ENCODE measurements around the gene FBXO34.
"Not testable (repeated sequence)": the region's sequence is repeated elsewhere in the genome, so short reads cannot be mapped to it uniquely, and the experiment has no call there.

FBXO34 gene

DNA sequence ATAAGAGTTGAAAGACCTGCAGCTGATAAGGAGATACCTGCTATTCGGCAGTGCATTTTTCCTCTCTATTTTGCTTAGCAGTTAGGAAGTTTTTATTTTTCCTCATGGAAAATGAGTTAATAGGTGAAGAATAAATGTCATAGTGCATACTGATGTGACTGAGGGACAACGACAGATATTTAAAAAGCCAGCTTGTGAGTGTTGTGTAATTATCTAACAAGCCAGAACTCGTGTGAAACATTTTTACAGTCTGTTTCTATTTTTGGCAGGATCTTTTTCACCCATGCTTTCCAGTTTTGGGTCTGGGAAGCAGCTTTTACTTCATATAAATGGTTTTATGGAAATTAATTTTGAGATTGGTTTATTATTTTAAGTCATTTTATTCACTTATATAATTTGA lies 2.9 kb downstream of the FBXO34 start:
- FAIRE-seq: no peak

DNA sequence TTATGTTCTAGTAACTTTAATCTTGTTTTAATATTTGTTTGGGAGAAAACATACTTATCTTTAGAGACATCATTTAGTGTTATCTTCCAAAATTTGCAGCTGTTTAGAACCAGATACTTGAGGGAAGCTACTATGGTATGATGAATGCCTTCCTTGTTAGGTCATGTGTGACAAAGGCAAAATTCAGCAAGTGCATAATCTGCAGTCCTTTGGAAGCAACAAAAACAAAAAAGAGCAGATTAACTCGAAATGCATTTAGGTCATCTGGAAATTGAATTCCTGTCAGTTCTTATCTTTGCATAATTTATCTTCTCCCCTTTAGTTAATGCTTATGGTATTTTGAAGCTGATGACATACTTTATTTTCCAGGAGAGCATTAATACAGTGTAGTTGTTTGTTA lies 3.5 kb downstream of the FBXO34 start:
- FAIRE-seq: no peak

DNA sequence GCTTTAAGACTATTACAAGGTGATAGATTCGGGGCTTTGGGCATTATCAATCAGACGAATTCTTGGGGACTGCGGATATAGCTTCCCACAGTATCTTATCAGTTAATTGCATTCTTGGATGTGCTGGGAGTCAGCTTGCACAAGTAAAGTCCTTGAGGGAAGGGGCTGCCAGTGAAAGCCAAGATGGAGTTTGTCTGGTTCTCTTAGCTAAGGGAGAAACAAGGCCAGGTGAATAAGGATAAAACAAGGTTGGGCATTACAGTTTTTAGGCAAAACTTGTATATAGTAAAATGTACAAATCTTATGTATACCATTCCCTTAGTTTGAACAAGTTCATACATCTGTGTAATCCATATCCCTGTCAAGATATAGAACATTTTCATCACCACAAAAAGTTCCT lies 5.5 kb downstream of the FBXO34 start:
- no peak for FAIRE-seq

DNA sequence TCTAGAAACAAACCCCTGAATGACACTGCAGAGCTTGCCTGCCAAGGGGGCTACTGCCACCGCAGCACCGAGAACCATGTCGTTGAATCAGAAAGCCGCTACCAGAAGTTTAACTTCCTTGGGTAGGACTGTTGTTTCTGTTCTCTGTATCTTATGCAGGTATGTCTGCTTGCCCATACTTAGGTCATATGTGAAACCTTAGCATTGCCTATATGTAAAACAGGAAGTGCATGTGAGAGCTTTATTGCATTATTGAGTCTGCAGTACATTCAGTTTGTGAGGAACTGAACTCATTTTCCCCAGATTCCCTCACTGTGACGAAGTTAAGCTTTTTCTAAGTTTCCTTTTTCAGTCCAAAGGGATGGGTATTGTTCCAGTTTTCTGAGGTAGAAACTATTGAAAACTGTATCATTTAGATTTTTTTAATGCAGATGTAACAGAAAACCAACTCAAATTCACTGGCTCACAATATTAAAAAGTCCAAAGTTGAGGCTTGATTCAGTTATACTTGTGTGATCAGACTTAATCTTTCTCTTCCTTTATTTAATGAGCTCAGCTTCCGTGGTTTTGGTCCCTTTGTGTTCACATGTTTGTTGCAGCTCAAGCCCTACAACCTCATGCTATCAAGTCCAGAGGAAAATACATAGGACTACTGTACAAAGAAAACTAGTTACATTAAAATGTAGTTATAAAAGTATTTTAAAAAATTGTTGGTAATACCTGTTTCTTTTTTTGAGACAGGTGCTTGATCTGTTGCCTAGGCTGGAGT lies 6.9 kb downstream of the FBXO34 start:
- FAIRE-seq: no peak

DNA sequence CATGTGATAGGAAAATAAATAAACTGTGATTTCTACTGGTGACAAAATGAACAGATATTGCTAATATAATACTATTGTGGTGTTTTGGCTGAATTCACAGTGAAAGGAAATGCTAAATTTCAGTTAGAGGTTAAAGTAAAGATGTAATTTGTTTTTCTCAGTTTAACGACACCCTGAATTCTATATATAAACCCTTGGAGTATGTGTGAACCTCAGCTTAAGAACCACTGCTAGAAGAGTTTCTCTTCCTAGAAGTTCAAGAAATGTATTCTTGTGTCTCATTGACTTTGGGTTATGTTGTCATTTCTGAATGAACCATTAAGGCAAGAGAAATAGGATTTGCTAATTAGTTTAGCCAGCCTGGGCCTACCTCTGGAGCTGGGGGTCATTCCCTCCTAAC lies 8.2 kb downstream of the FBXO34 start:
- FAIRE-seq: no peak

DNA sequence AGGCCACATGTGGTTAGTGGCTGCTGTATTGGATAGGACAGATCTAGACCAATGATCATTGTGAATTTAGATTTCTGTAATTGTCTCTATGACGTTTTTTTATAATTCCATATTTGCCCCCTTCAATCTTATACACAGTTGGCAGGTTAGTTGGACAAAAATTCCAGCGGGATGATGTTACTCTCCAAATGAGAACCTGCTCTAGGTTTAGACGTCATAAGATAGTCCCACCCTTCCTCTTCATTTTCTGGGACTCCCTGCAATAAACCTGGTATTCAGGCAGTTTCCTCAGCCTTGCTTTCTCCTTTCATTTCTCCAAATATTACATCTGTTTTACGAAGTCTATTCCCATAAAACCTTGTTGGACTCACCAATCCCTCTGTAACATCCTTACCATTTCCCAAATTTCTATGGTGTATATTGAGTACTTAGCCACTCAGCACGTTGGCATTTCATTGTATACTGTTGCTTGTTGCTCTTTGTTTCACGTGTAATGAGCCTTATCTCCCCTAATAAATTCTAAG lies 10.2 kb downstream of the FBXO34 start:
- no peak for FAIRE-seq

DNA sequence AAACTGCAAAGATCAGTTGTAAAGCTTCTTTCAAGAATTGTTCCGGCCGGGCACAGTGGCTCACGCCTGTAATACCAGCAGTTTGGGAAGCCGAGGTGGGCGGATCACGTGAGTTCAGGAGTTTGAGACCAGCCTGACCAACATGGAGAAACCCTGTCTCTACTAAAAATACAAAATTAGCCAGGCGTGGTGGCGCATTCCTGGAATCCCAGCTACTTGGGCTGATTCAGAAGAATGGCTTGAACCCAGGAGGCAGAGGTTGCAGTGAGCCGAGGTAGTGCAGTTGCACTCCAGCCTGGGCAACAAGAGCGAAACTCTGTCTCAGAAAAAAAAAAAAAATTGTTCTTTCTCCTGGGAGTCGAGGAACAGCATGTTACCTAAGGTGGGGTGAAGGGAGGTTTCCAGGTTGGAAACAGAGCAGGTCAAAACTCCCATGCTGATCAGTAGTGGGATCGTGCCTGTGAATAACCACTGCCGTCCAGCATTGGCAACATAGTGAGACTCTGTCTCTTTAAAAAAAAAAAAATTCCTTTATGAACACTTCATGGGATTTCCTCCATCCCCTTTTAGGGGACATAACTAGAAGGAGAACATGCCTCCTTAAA lies 13.9 kb downstream of the FBXO34 start:
- FAIRE-seq: no peak

DNA sequence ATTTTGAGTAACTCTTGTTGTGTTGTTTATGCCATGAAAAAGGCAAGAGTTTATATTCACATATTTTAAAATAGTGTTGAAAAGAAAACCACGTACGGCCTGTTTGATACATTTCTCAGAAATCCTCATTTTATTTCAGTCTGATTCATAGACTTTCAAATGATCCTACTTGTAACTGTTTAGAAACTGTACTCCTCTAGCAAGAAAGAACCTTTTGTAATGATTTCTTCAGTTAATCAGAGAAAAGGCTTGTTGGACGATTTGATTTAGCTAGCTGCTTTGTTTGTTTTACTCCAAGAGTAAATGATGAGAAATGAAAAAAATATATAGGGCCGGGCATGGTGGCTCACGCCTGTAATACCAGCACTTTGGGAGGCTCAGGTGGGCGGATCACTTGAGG lies 17.2 kb downstream of the FBXO34 start:
- no peak for FAIRE-seq

DNA sequence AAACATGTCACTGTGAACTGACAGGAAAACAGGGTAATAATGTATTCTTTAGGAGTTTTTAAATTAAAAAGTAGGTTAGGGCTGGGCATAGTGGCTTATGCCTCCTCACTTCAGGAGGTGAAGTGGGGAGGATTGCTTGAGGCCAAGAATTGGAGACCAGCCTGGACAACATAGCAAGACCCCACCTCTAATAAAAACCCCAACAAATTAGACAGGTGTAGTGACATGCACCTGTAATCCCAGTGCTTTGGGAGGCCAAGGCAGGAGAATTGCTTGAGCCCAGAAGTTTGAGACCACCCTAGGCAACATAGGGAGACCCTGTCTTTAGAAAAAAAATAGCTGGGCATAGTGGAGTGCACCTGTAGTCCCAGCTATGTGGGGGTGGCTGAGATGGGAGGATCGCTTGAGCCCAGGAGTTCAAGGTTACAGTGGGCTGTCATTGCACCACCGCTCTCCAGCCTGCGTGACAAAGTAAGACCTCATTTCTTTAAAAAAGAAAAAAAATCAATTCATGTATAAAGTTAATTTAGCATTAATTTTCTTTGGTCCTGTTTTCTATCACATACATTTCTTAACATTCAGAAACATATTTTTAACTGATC lies 20.4 kb downstream of the FBXO34 start:
- FAIRE-seq: no peak

DNA sequence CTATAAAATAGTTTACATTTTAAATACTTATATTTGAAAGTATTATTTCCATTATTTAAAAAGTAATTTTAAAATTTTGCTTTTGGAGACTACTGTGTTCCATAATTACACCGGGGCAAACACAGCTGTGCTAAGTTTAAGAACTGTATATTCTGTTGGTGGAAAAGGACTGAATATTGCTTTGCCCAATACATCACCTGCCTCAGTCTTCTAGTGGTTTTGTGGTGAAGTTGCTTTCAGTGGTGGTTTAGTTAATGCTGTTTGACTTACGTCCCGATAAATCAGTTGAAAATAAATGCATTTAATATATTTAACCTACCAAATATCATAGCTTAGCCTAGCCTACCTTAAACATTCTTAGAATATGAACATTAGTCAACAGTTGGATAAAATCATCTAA lies 23.4 kb downstream of the FBXO34 start:
- FAIRE-seq: no peak

DNA sequence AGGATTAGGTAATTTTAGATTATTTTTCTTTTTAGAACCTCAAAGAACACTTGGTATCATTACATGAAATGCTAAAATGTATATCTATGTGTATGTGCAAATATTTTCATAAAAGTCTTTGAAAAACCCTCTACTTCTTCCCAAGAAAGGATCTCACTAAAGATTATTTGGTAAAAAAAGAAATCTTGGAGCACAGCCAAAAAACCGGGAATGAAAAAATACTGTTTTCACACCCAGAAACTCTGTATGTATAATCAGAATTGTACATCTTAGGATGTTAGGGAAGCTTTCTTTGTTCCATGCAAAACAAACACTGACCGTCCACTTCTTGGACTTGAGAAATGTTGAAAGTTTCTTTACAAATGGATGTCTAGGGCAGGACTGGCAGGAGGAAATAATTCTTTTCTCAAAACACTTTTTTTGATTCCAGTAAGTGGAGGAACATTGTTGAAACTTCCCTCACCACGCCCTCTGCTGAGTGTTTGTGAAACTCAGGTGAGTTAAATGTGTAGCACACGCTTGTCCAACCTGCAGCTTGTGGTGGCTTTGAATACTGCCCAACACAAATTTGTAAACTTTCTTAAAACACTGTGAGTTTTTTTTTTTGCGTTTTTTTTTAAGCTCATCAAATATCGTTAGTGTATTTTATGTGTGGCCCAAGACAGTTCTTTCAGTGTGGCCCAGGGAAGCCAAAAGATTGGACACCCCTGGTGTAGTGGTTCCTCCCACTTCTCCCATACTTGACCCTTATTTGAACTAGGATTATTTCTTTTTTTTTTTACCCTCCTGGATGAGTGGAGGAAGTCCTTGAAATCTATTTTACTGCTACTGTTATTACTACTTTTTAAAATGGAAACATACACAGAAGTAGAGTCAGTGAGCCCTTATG lies 26.6 kb downstream of the FBXO34 start:
- no peak for FAIRE-seq

DNA sequence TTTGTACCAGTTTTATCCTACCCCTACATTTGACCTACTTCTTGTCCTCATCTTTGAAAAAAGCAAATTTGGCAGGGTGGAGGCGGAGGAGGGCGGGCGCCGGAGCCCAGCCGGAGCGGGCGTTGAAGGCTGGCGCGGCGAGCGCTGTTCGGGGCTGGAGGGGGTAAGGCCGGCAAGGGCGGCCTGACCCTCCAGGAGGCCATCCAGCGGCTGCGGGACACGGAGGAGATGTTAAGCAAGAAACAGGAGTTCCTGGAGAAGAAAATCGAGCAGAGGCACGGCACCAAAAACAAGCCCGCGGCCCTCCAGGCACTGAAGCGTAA lies 27.2 kb downstream of the FBXO34 start:
- no peak for FAIRE-seq

DNA sequence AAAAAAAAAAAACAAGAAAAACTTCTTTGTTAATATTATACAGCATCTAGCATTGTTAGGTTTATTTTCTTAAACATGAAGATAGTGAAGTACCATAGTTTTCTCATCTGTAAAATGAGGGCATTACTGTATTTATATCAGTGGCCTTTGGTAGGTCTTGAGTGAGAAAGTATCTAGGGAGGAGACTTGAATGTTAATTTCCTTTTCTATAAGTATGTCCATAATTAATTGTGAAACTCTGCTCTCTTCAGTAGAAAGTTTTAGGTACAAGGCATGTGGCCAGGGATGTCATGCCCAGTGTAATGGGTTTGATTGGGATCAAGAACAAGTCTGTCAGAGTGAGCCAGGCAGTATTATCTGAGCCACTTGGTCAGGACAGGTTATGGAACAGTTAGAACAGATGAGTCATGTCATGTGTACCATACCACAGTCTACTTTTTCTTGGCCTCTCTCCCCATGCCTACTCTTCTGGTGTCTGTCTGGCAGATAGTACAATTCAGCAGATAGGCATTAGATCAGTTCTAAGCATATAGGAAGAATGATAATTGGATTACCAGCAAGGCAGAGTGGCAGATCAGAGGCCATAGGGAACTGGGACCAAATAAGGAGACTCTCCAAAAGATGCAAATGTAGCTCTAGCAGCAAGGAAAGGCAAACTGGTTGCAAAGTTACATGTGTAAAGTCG lies 30.4 kb downstream of the FBXO34 start:
- FAIRE-seq: no peak

DNA sequence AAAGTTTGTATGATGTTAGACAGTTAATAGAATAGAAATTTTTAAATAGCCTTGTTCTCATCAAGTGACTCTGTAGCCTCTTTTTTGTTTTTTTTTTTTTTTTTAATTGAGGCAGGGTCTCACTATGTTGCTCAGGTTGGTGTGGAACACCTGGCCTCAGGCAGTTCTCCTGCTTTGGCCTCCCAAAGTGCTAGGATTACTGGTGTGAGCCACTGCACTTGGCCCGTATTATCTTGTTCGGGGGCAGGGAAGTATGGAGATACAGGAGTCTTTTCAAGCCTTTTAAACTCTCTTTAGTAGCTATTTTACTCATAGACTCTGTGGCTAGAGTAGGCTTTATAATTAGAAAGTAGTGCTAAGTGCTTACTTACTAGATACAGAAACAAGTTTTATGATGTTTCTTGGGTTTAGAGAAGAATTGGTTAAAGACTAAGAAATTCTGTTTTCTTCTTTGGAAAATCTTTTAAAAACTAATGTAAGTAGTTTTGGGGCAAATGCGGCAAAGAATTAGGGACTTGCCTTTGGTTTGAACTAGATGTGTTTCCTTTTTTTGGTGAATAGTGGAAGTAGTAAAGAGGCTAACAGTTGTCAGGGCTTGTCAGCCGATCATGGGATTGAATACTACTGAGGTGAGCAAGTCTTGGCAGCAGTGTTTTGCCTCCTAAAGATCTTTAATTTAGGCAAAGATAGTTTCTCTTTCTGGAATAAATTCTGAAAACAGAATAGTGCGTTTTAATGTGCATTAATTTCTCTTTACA lies 31.3 kb downstream of the FBXO34 start:
- no peak for FAIRE-seq

DNA sequence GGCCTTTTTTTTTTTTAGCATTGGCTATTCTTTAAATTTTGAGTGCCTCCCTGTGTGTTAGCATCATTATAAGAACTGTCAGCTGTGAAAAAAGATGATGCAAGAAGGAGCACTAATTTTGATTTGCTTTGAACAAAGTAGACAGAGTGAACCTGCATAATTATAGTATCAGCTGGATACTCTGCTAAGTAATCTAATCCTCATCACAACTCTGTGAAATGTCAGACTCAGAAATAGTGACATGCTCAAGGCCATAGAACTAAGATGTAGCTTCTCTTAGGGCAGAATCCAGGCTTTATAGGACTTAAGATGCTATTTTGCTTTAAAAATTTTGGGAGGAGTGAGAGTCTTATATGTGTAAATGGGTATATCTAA lies 31.9 kb downstream of the FBXO34 start:
- no peak for FAIRE-seq

DNA sequence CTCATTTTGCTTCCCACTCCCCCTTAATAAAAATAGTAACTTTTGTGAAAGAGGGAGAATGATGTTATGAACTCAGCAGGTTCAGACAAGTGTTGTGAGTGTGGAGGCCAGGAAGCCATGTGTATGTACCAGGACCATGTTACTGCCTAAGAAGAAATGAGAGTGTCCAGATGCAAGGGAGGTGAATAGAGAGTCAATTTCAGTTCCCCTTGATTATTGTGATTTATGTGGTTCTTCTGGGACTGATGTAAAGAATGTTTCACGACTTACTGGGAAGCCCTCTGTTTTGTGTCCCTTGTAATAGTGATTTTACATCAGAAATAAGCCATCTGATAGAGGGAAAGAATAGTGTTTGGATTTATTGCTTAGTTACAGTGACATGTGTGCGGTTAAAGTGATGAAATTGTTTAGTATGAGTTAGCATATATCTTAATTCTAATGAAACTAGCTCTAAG lies 32.5 kb downstream of the FBXO34 start:
- FAIRE-seq: no peak

DNA sequence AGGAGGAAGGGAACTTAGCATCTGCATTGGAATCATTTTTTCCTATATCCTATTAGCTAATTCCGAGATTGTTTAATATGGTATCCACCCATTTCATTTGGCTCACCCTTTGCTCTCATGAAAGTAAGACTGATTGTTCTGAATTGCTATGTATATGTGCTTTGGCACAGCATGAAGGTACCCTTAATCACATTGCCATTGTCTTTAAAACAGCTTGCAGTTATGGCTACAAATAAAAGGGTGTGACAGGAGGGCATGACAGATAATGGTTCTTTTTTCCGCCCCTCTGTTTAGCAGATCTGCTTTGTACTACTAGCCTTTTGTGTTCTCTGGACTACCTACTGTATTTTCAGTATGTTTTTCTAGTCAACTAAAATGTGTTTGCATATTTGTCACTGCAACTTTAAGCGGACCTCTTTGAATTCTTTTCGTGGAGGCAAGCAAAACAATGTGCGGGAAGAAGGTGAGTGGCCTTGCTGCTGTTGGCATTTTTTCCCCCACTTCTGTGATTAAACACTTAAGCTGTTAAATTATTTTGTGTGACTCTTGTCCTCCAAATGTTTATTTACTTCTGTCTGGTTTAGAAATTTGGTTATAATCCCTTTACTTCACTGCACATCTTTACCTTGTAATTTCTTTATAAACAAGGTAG lies 35.8 kb downstream of the FBXO34 start:
- no peak for FAIRE-seq

DNA sequence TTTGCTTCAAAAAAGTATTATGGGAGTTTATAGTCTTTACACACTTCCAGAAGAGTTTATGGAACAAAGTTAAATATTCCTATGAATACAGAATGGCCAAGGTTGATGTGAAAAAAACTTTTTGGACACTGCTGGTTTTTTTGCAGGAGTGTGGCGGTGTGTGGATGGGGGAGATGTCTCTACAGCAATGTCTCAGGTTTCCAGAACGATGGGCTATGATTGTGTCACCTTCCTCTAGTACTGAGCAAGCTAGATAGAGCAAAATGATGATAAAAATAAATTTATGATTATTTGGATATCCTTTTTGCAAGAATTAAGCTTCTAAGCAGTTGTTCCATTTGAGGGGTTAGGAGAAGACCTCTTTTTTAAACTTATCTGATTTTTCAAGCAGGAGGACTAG lies 37.9 kb downstream of the FBXO34 start:
- FAIRE-seq: no peak

DNA sequence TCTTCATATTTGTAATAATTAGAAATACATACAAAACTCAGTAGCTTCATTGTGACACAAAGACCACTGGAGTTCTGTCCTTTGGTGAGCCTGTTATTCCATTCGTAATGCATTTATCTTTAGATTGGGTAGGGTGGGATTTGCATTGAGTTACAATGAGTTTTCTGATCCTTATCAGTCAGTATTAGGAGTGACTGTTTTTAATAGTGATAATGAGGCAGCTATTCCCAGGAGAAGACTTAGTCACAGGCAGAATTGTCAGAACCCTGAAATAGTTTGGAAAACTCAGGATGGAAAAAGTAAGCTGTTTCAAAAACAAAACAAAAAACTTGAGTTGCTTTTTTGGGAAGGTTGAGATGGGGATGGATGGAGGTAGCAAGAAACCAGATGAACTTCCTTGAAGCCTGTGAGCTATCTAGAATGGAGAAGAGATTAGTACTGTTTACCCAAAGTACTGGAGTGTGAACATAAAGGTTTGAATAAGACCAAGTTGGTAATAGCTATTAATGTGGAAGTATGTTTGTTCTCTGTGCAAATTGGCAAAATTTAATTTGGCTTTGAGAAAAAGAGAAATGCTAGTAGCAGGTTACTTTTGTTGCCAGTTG lies 38.6 kb downstream of the FBXO34 start:
- FAIRE-seq: no peak

DNA sequence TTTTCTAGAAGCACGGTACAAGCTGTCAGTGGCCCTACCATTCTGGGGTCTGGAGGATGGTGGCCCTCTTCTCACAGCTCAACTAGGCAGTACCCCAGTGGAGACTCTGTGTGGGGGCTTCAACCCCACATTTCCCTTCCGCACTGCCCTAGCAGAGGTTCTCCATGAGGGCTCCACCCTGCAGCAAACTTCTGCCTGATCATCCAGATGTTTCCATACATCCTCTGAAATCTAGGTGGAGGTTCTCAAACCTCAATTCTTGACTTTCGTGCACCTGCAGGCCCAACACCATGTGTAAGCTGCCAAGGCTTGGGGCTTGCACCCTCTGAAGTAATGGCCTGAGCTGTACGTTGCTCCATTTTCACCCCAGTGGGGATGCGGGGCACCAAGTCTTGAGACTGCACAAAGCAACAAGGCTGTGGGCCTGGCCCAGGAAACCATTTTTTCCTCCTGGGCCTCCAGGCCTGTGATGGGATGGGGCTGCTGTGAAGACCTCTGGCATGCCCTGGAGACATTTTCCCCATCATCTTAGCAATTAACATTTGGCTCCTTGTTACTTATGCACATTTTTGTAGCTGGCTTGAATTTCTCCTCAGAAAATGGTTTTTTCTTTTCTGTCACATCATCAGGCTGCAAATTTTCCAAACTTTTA lies 41.3 kb downstream of the FBXO34 start:
- FAIRE-seq: not testable (repeated sequence)

Measured in TTC549 (cell line).